Left ventricle myocardium inferior (tissue), 1 donor: ENCODE data around the gene RYR2. TPM values are rescaled to one million over a fixed set of nuclear protein-coding genes. Genes with fewer than 3 reads are reported as not detected.

Experiments
- DNase-seq: peaks from one replicate; pipeline ENCODE4 v3.0.0-alpha.2; 2020
- H3K27ac ChIP-seq: fragments of 200-600 bp; replicated peaks from 2 replicates; pipeline ENCODE4 v1.8.0; 2021
- H3K27me3 ChIP-seq: fragments of 200-600 bp; 2 replicates; pipeline ENCODE4 v1.8.0; 2021; ENCODE audit warnings: low read depth
- H3K36me3 ChIP-seq: fragments of 200-600 bp; 2 replicates; pipeline ENCODE4 v1.8.0; 2021
- H3K4me1 ChIP-seq: fragments of 200-600 bp; 2 replicates; pipeline ENCODE4 v1.8.0; 2021
- H3K4me3 ChIP-seq: fragments of 200-600 bp; 2 replicates; pipeline ENCODE4 v1.8.0; 2021; ENCODE audit warnings: mild to moderate bottlenecking, moderate library complexity
- H3K9me3 ChIP-seq: fragments of 200-600 bp; replicated peaks from 2 replicates; pipeline ENCODE4 v1.8.0; 2021
- intact Hi-C: fragments of 100-400 bp; cut with micrococcal nuclease; formaldehyde crosslinking; loops from one replicate; pipeline ENCODE4 v1.11.0; 2022
- total RNA-seq: library from RNA; stranded (reverse); fragmentation: NEBNext Ultra II Directional; extraction: Animal tissue kit (Norgen Biotek cat#: 25700); gene quantifications from one replicate; pipeline ENCODE4 v1.2.1, GENCODE V29; 2021
- TF ChIP-seq, protein P1 (sequence below): fragments of 200-600 bp; IDR thresholded peaks from 2 replicates; pipeline ENCODE4 v1.8.0; 2021; ENCODE audit warnings: antibody characterized with exemption, mild to moderate bottlenecking, borderline replicate concordance
- donor health status: DM: no; HTN: yes; CAD: no; lungs with severe emphysema.

Gene RYR2
- total RNA-seq, 1 donor from 2014 or later, result 783 TPM

DNA sequence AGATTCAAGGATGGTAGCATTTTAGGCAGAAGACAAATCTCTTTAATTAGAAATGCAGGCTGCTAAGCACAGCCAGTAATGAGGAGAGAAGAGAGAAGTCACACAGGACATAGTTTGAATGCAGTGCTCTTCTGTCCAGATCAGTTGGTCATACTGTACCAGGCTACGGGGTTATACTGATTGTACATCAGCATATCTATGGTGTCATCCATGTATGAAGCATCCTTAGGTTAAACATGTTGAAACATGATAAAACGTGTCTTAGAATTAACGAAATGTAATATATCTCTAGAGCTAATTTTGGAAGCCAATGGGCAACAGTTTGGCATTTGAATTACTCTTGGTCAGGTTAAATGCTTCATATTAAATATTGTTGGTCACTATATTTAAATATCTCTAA, 199.1 kb downstream of the RYR2 start:
- no peak for DNase-seq
- Histone ChIP-seq H3K4me3 (no peak overlapping the region), H3K36me3 (no peaks in the 10 kb centered on the region), H3K9me3 (no peaks in the 10 kb centered on the region), H3K27ac (peak overlapping the region; percentile 60), H3K4me1 (peaks cover 98% of the 10 kb centered on the region), H3K27me3 (no peaks in the 10 kb centered on the region)
- intact Hi-C loops, result no loop called here
- TF ChIP-seq, protein P1, sequence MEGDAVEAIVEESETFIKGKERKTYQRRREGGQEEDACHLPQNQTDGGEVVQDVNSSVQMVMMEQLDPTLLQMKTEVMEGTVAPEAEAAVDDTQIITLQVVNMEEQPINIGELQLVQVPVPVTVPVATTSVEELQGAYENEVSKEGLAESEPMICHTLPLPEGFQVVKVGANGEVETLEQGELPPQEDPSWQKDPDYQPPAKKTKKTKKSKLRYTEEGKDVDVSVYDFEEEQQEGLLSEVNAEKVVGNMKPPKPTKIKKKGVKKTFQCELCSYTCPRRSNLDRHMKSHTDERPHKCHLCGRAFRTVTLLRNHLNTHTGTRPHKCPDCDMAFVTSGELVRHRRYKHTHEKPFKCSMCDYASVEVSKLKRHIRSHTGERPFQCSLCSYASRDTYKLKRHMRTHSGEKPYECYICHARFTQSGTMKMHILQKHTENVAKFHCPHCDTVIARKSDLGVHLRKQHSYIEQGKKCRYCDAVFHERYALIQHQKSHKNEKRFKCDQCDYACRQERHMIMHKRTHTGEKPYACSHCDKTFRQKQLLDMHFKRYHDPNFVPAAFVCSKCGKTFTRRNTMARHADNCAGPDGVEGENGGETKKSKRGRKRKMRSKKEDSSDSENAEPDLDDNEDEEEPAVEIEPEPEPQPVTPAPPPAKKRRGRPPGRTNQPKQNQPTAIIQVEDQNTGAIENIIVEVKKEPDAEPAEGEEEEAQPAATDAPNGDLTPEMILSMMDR, result no peak

DNA sequence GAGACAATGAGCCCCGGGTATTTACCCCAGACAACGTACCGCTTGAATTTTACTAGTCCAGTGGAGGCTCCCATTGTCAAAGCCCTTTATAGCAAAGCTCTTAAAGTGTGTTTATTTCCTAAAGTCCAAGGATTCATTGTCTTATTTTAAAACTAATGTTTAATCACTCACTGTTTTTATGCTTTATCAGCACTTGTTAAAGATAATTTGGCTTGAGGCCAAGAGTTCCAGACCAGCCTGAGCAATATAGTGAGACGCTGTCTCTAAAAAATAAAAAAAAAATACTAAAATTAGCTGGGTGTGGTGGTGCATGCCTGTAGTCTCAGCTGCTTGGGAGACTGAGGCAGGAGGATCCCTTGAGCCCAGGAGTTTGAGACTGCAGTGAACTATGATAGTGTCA, 202.8 kb downstream of the RYR2 start:
- peaks cover 96% of the 10 kb centered on the region for H3K4me1 ChIP-seq
- no peaks in the 10 kb centered on the region for H3K27me3 ChIP-seq
- peak overlapping the region; percentile 14 for H3K27ac ChIP-seq
- H3K36me3 ChIP-seq, result no peaks in the 10 kb centered on the region
- no peak overlapping the region for H3K4me3 ChIP-seq
- no peaks in the 10 kb centered on the region for H3K9me3 ChIP-seq
- DNase-seq, result no peak
- TF ChIP-seq, protein P1, result no peak
- intact Hi-C loops, result no loop called here

DNA sequence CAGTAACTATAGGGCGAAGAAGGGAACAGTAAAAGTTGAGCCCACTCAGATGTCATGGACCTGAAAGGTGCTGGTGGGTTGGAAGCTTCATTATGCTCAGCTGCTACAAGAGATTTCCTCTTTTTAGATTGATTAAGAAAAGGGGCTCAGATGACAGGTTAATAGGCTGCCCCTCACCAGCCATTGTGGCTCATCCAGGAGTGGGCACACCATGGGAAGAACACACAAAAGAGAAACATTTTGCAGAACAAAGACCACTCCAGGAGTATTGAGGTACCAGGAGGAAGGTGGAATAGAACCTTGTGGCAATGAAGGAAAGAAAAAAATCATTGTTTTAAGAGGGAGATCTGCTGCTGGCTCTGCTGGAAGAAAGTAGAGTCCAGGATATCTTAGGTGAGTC, 205.5 kb downstream of the RYR2 start:
- TF ChIP-seq, protein P1, result no peak
- peak overlapping the region; percentile 1 for H3K27ac ChIP-seq
- intact Hi-C loops, result no loop called here

DNA sequence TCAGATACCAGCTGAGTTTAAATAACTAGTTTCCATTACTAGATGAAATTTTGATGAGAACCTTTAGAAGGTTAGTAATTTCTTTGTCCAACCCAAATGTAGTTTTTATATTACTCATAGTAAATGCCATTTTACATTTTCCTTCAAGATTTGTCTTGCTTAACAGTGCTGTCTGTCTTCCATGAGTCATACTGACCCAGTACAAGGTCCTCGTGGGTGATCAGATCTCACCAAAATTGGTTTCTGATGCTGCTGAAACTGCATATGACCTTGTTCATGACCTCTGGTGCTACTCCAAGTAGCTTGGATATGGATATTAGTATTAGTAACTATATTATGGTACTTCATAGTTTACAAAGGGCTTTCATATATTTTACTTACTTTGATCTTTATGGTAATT, 207.1 kb downstream of the RYR2 start:
- no peaks in the 10 kb centered on the region for H3K9me3 ChIP-seq
- H3K4me1 ChIP-seq, result peaks cover 95% of the 10 kb centered on the region
- no peaks in the 10 kb centered on the region for H3K36me3 ChIP-seq
- peak overlapping the region; percentile 61 for H3K27ac ChIP-seq
- TF ChIP-seq, protein P1, result no peak
- no peak overlapping the region for H3K4me3 ChIP-seq
- intact Hi-C loops, result no loop called here
- H3K27me3 ChIP-seq, result no peaks in the 10 kb centered on the region
- DNase-seq, result no peak

More for the DNA sequence above, 205.5 kb downstream of the RYR2 start:
- H3K36me3 ChIP-seq, result no peaks in the 10 kb centered on the region
- H3K4me3 ChIP-seq, result no peak overlapping the region
- no peaks in the 10 kb centered on the region for H3K27me3 ChIP-seq
- no peaks in the 10 kb centered on the region for H3K9me3 ChIP-seq
- no peak for DNase-seq
- H3K4me1 ChIP-seq, result peaks cover 95% of the 10 kb centered on the region

DNA sequence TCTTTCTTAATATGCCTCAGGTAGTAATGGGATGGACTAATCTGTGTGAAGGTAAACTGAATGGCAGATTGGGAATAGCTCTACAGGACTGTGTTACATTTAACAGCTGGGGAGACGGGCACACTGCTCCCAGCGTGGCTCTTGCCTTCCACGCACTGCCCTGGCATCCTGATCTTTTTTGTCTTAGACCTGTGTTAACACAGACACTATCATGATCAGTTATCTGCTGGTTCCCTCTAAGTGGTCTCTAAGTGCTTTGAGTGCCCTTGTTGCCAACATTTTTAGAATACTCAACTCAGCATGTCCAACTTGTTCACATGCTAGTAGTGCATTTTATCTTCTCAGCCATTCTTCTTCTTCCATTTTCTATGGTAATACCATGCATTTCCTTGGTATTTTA, 208.1 kb downstream of the RYR2 start:
- Histone ChIP-seq H3K36me3 (no peaks in the 10 kb centered on the region), H3K4me3 (no peak overlapping the region), H3K27ac (peak overlapping the region; percentile 61), H3K27me3 (no peaks in the 10 kb centered on the region), H3K9me3 (no peaks in the 10 kb centered on the region), H3K4me1 (peaks cover 96% of the 10 kb centered on the region)
- TF ChIP-seq, protein P1, result no peak
- intact Hi-C loops, result loop anchor here (10.0 kb wide), 1 partner anchor 55 kb away; no protein-coding TSS in a partner anchor
- no peak for DNase-seq
